Measurements from ENCODE around the gene FBF1.

FBF1 gene

GRCh38 chr17:75965468-75965867 lies 24.6 kb upstream of the FBF1 start:
- Histone ChIP-seq H3K4me2 (ENCODE audit: low read depth, low read length, poor library complexity, severe bottlenecking) (no peak overlapping the region), H3K79me2 (ENCODE audit: insufficient read depth, low read length) (peaks cover 9% of the 10 kb centered on the region; the same call in 1 of the 2 replicates), H3K9me3 (ENCODE audit: insufficient read depth, low read depth, low read length) (no peaks in the 10 kb centered on the region), H3K36me3 (ENCODE audit: insufficient read depth, low read length) (no peaks in the 10 kb centered on the region), H4K20me1 (ENCODE audit: insufficient read depth, low read length, poor library complexity, severe bottlenecking) (no peaks in the 10 kb centered on the region), H3K27me3 (ENCODE audit: insufficient read depth, low read length, poor library complexity, severe bottlenecking) (no peaks in the 10 kb centered on the region), H3K9me2 (replicated peaks; ENCODE audit: low read depth, low read length) (no peaks in the 10 kb centered on the region), H3F3A (ENCODE audit: low read depth) (no peaks in the 10 kb centered on the region), H3K9ac (ENCODE audit: low read depth, low read length, poor library complexity, severe bottlenecking) (no peak overlapping the region), H3K4me1 (ENCODE audit: insufficient read depth, low read length, poor library complexity, severe bottlenecking) (peaks cover 3% of the 10 kb centered on the region), H2AFZ (ENCODE audit: low read length) (no peak overlapping the region), H3K4me3 (ENCODE audit: low read length, poor library complexity, severe bottlenecking) (no peak overlapping the region)
- TF ChIP-seq CTCF (conservative IDR thresholded peaks at IDR 0.05; ENCODE audit: low read length) (no peak), EZH2phosphoT487 (IDR thresholded peaks at IDR 0.05; ENCODE audit: borderline replicate concordance) (no peak)

- Histone ChIP-seq H4K20me1 (ENCODE audit: insufficient read depth, low read length, poor library complexity, severe bottlenecking) (no peaks in the 10 kb centered on the region), H3K4me3 (ENCODE audit: low read length, poor library complexity, severe bottlenecking) (no peak overlapping the region), H3K27me3 (ENCODE audit: insufficient read depth, low read length, poor library complexity, severe bottlenecking) (no peaks in the 10 kb centered on the region), H3K9me2 (replicated peaks; ENCODE audit: low read depth, low read length) (no peaks in the 10 kb centered on the region), H3F3A (ENCODE audit: low read depth) (no peaks in the 10 kb centered on the region), H3K4me1 (ENCODE audit: insufficient read depth, low read length, poor library complexity, severe bottlenecking) (no peaks in the 10 kb centered on the region), H2AFZ (ENCODE audit: low read length) (no peak overlapping the region), H3K4me2 (ENCODE audit: low read depth, low read length, poor library complexity, severe bottlenecking) (no peak overlapping the region), H3K36me3 (ENCODE audit: insufficient read depth, low read length) (peaks cover 26% of the 10 kb centered on the region; the same call in 1 of the 2 replicates), H3K9ac (ENCODE audit: low read depth, low read length, poor library complexity, severe bottlenecking) (no peak overlapping the region), H3K9me3 (ENCODE audit: insufficient read depth, low read depth, low read length) (no peaks in the 10 kb centered on the region), H3K79me2 (ENCODE audit: insufficient read depth, low read length) (peaks cover 10% of the 10 kb centered on the region; the same call in 1 of the 2 replicates)
- TF ChIP-seq CTCF (conservative IDR thresholded peaks at IDR 0.05; ENCODE audit: low read length): no peak
- no peak for TF ChIP-seq EZH2phosphoT487 (IDR thresholded peaks at IDR 0.05; ENCODE audit: borderline replicate concordance)
Measured at GRCh38 chr17:75959839-75960511, 19.1 kb upstream of the FBF1 start.

GRCh38 chr17:75959051-75959838 lies 18.4 kb upstream of the FBF1 start:
- H4K20me1 ChIP-seq (ENCODE audit: insufficient read depth, low read length, poor library complexity, severe bottlenecking): no peaks in the 10 kb centered on the region
- no peaks in the 10 kb centered on the region for H3K9me3 ChIP-seq (ENCODE audit: insufficient read depth, low read depth, low read length)
- no peaks in the 10 kb centered on the region for H3K4me1 ChIP-seq (ENCODE audit: insufficient read depth, low read length, poor library complexity, severe bottlenecking)
- no peaks in the 10 kb centered on the region for H3K9me2 ChIP-seq (replicated peaks; ENCODE audit: low read depth, low read length)
- H3K27me3 ChIP-seq (ENCODE audit: insufficient read depth, low read length, poor library complexity, severe bottlenecking): no peaks in the 10 kb centered on the region
- H3K36me3 ChIP-seq (ENCODE audit: insufficient read depth, low read length): peaks cover 27% of the 10 kb centered on the region; the same call in 1 of the 2 replicates
- peaks cover 9% of the 10 kb centered on the region; the same call in 1 of the 2 replicates for H3K79me2 ChIP-seq (ENCODE audit: insufficient read depth, low read length)
- no peak overlapping the region for H3K9ac ChIP-seq (ENCODE audit: low read depth, low read length, poor library complexity, severe bottlenecking)
- no peaks in the 10 kb centered on the region for H3F3A ChIP-seq (ENCODE audit: low read depth)
- TF ChIP-seq EZH2phosphoT487 (IDR thresholded peaks at IDR 0.05; ENCODE audit: borderline replicate concordance) (no peak), CTCF (conservative IDR thresholded peaks at IDR 0.05; ENCODE audit: low read length) (no peak)
- no peak overlapping the region for H3K4me2 ChIP-seq (ENCODE audit: low read depth, low read length, poor library complexity, severe bottlenecking)
- no peak overlapping the region for H3K4me3 ChIP-seq (ENCODE audit: low read length, poor library complexity, severe bottlenecking)
- H2AFZ ChIP-seq (ENCODE audit: low read length): no peak overlapping the region
